K562 (cell line): ENCODE data around the gene HEY2. TPM values are rescaled to one million over a fixed set of nuclear protein-coding genes. Genes with fewer than 3 reads are reported as not detected.

ENCODE experiments used
- BCOR ChIP-seq: fragments of 450-650 bp; IDR thresholded peaks from 2 replicates; pipeline ENCODE4 v1.6.1; 2016
- FOXM1 ChIP-seq, 2 experiments: fragments of 450-650 bp in 1 of 2; sonication (generic) in 1 of 2; formaldehyde crosslinking in 1 of 2; IDR thresholded peaks; 2 replicates each; pipeline versions ENCODE4 v1.6.1 to v1.9.0; 2017 to 2022; ENCODE audit warnings: low read depth in 2 of 2, mild to moderate bottlenecking in 2 of 2, missing genetic modification reagents in 1 of 2, moderate library complexity in 1 of 2
- FOXP1 ChIP-seq: sonication (generic); formaldehyde crosslinking; IDR thresholded peaks from 2 replicates; pipeline ENCODE4 v1.8.0; 2022; ENCODE audit warnings: mild to moderate bottlenecking, missing genetic modification reagents
- HMBOX1 ChIP-seq: sonication (generic); IDR thresholded peaks from 2 replicates; pipeline ENCODE4 v1.6.1; 2016
- LARP7 ChIP-seq: fragments of 450-650 bp; IDR thresholded peaks from 2 replicates; pipeline ENCODE4 v1.6.1; 2016
- MECOM ChIP-seq: fragments of 250-450 bp; sonication (Bioruptor Pico); IDR thresholded peaks from 2 replicates; pipeline ENCODE4 v1.8.0; 2022; ENCODE audit warnings: inconsistent platforms
- NR4A1 ChIP-seq, 2 experiments: fragments of 250-450 bp in 1 of 2; fragments of 450-650 bp in 1 of 2; sonication (Bioruptor Pico) in 1 of 2; IDR thresholded peaks; 2 replicates each; pipeline versions ENCODE4 v1.4.0 to v1.6.1; 2016 to 2020; ENCODE audit warnings: mild to moderate bottlenecking in 2 of 2, missing compliant biosample characterization in 1 of 2, missing genetic modification characterization in 1 of 2, moderate library complexity in 1 of 2
- PHB2 ChIP-seq: fragments of 450-650 bp; IDR thresholded peaks from 2 replicates; pipeline ENCODE4 v1.6.1; 2017; ENCODE audit warnings: low read depth
- PPARD ChIP-seq: fragments of 250-450 bp; sonication (Bioruptor Pico); IDR thresholded peaks from 2 replicates; pipeline ENCODE4 v1.8.0; 2022; ENCODE audit warnings: inconsistent platforms, mild to moderate bottlenecking, moderate library complexity
- RBM25 ChIP-seq: fragments of 200-400 bp; formaldehyde crosslinking; IDR thresholded peaks from 2 replicates; pipeline ENCODE4 v1.6.1; 2018; ENCODE audit warnings: low read length, low read depth, moderate library complexity; ENCODE audit not compliant: severe bottlenecking
- TAF15 ChIP-seq: fragments of 200-400 bp; formaldehyde crosslinking; IDR thresholded peaks from 2 replicates; pipeline ENCODE4 v1.6.1; 2017; ENCODE audit warnings: mild to moderate bottlenecking, low read depth, low read length, moderate library complexity
- ZFP1 ChIP-seq: fragments of 450-650 bp; formaldehyde crosslinking; IDR thresholded peaks from 2 replicates; pipeline ENCODE4 v1.4.0; 2020; ENCODE audit warnings: mild to moderate bottlenecking, mixed read lengths
- ZNF668 ChIP-seq: fragments of 250-450 bp; sonication (Bioruptor Pico); IDR thresholded peaks from 2 replicates; pipeline ENCODE4 v1.8.0; 2022; ENCODE audit warnings: mild to moderate bottlenecking, inconsistent platforms
- ZNF77 ChIP-seq: fragments of 250-450 bp; sonication (Bioruptor Pico); IDR thresholded peaks from 2 replicates; pipeline ENCODE4 v1.5.0; 2020
- polyA plus RNA-seq, 8 experiments: library from polyadenylated mRNA; depleted of rRNA in 4 of 8; stranded (reverse) in 5 of 8; unstranded in 3 of 8; fragments of >200 nt; fragmentation: Nextera tagmentation in 2 of 8; fragmentation: Illumina TruSeq in 1 of 8; extraction: Ambion mirVana in 2 of 8; extraction: Trizol in 1 of 8; gene quantifications; 2 replicates each; pipeline versions ENCODE4 v1.2.1 to v1.2.3, GENCODE V29; 2011 to 2014; ENCODE audit warnings: inconsistent platforms in 1 of 8, missing spikeins in 1 of 8
- total RNA-seq, 7 experiments: library from RNA; depleted of rRNA in 6 of 7; stranded (reverse); fragments of >200 nt in 6 of 7; fragmentation: Illumina TruSeq in 2 of 7; extraction: Trizol in 2 of 7; gene quantifications; 2 replicates each; pipeline versions ENCODE4 v1.2.1 to v1.2.3, GENCODE V29; 2011 to 2021; ENCODE audit warnings: low replicate concordance in 1 of 7
- TF ChIP-seq, protein P1 (sequence below): fragments of 450-650 bp; IDR thresholded peaks from 2 replicates; pipeline ENCODE4 v1.6.1; 2016; ENCODE audit warnings: mild to moderate bottlenecking, moderate library complexity

HEY2 gene
- total and polyA plus RNA-seq, 9 of the 15 experiments (the other 6 are each of a cell fraction or from before 2014, with no cell fraction given) = 0.03 to 0.07 (median 0.06) TPM; not detected in 5

- TF ChIP-seq, protein P1, sequence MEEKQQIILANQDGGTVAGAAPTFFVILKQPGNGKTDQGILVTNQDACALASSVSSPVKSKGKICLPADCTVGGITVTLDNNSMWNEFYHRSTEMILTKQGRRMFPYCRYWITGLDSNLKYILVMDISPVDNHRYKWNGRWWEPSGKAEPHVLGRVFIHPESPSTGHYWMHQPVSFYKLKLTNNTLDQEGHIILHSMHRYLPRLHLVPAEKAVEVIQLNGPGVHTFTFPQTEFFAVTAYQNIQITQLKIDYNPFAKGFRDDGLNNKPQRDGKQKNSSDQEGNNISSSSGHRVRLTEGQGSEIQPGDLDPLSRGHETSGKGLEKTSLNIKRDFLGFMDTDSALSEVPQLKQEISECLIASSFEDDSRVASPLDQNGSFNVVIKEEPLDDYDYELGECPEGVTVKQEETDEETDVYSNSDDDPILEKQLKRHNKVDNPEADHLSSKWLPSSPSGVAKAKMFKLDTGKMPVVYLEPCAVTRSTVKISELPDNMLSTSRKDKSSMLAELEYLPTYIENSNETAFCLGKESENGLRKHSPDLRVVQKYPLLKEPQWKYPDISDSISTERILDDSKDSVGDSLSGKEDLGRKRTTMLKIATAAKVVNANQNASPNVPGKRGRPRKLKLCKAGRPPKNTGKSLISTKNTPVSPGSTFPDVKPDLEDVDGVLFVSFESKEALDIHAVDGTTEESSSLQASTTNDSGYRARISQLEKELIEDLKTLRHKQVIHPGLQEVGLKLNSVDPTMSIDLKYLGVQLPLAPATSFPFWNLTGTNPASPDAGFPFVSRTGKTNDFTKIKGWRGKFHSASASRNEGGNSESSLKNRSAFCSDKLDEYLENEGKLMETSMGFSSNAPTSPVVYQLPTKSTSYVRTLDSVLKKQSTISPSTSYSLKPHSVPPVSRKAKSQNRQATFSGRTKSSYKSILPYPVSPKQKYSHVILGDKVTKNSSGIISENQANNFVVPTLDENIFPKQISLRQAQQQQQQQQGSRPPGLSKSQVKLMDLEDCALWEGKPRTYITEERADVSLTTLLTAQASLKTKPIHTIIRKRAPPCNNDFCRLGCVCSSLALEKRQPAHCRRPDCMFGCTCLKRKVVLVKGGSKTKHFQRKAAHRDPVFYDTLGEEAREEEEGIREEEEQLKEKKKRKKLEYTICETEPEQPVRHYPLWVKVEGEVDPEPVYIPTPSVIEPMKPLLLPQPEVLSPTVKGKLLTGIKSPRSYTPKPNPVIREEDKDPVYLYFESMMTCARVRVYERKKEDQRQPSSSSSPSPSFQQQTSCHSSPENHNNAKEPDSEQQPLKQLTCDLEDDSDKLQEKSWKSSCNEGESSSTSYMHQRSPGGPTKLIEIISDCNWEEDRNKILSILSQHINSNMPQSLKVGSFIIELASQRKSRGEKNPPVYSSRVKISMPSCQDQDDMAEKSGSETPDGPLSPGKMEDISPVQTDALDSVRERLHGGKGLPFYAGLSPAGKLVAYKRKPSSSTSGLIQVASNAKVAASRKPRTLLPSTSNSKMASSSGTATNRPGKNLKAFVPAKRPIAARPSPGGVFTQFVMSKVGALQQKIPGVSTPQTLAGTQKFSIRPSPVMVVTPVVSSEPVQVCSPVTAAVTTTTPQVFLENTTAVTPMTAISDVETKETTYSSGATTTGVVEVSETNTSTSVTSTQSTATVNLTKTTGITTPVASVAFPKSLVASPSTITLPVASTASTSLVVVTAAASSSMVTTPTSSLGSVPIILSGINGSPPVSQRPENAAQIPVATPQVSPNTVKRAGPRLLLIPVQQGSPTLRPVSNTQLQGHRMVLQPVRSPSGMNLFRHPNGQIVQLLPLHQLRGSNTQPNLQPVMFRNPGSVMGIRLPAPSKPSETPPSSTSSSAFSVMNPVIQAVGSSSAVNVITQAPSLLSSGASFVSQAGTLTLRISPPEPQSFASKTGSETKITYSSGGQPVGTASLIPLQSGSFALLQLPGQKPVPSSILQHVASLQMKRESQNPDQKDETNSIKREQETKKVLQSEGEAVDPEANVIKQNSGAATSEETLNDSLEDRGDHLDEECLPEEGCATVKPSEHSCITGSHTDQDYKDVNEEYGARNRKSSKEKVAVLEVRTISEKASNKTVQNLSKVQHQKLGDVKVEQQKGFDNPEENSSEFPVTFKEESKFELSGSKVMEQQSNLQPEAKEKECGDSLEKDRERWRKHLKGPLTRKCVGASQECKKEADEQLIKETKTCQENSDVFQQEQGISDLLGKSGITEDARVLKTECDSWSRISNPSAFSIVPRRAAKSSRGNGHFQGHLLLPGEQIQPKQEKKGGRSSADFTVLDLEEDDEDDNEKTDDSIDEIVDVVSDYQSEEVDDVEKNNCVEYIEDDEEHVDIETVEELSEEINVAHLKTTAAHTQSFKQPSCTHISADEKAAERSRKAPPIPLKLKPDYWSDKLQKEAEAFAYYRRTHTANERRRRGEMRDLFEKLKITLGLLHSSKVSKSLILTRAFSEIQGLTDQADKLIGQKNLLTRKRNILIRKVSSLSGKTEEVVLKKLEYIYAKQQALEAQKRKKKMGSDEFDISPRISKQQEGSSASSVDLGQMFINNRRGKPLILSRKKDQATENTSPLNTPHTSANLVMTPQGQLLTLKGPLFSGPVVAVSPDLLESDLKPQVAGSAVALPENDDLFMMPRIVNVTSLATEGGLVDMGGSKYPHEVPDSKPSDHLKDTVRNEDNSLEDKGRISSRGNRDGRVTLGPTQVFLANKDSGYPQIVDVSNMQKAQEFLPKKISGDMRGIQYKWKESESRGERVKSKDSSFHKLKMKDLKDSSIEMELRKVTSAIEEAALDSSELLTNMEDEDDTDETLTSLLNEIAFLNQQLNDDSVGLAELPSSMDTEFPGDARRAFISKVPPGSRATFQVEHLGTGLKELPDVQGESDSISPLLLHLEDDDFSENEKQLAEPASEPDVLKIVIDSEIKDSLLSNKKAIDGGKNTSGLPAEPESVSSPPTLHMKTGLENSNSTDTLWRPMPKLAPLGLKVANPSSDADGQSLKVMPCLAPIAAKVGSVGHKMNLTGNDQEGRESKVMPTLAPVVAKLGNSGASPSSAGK = peak; percentile 51; the same call in 1 of the 2 replicates
- TF ChIP-seq ZNF668 (CRISPR knock-in tag) (0 out of 2 replicates have a peak, but pooled peaks have one; percentile 58), HMBOX1 (peak; percentile 99), ZFP1 (CRISPR knock-in tag) (no peak), PPARD (CRISPR knock-in tag) (no peak), RBM25 (no peak), ZNF77 (CRISPR knock-in tag) (no peak), MECOM (no peak), PHB2 (no peak), TAF15 (no peak), FOXM1 (IDR thresholded peaks at IDR 0.05; ENCODE audit: low read depth) (peak; percentile 27; the same call in 1 of the 2 replicates), FOXM1 (CRISPR knock-in tag; IDR thresholded peaks at IDR 0.05; ENCODE audit: low read depth) (no peak), LARP7 (no peak), NR4A1 (CRISPR knock-in tag; IDR thresholded peaks at IDR 0.05) (0 out of 2 replicates have a peak, but pooled peaks have one; percentile 59), NR4A1 (tag; IDR thresholded peaks at IDR 0.05) (peak; percentile 62; the same call in 1 of the 2 replicates), FOXP1 (CRISPR knock-in tag) (peak; percentile 83; the same call in 1 of the 2 replicates), BCOR (no peak)
Measured at GRCh38 chr6:125789576-125790357, 40.3 kb downstream of the HEY2 start (continued).
